HG03175 (cell line): ENCODE data around the gene PRM1.
A peak's percentile ranks its signal among the peaks of the same experiment; 100 is the strongest.

ENCODE experiments used
- ATAC-seq: cut with Tn5 transposase; IDR thresholded peaks from one replicate; pipeline ENCODE4 v1.9.1; 2021; ENCODE audit warnings: mild to moderate bottlenecking, moderate library complexity; ENCODE audit not compliant: unreplicated experiment

PRM1 gene

DNA sequence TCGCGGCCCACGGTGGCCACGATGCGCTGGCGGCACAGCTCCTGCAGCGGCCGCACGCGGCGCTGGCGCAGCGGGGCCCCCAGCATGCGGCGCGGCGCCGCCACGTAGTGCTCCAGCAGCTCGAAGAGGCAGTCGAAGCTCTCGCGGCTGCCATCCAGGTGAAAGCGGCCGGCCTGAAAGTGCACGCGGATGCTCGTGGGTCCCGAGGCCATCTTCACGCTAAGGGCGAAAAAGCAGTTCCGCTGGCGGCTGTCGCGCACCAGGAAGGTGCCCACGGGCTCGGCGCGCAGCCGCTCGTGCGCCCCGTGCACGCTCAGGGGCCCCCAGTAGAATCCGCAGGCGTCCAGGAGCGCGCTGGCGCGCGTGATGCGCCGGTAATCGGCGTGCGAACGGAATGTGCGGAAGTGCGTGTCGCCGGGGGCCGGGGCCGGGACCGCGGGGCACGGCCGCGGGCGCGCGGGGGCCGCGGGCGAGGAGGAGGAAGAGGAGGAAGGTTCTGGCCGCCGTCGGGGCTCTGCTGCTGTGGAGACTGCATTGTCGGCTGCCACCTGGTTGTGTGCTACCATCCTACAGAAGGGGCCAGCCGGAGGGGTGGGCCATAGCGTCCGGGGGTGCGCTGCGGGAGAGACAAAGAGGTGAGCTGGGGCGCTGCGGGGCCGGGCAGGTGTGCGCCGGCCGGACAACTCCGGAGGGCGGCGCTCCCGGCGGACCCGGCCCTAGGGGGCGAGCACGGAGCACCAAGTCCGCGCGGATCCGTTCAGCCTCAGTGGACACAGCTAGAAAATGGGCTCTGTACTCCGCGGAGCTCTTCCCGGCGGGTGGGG is 26.0 kb downstream of the PRM1 start:
- ATAC-seq, result peak; percentile 6

DNA sequence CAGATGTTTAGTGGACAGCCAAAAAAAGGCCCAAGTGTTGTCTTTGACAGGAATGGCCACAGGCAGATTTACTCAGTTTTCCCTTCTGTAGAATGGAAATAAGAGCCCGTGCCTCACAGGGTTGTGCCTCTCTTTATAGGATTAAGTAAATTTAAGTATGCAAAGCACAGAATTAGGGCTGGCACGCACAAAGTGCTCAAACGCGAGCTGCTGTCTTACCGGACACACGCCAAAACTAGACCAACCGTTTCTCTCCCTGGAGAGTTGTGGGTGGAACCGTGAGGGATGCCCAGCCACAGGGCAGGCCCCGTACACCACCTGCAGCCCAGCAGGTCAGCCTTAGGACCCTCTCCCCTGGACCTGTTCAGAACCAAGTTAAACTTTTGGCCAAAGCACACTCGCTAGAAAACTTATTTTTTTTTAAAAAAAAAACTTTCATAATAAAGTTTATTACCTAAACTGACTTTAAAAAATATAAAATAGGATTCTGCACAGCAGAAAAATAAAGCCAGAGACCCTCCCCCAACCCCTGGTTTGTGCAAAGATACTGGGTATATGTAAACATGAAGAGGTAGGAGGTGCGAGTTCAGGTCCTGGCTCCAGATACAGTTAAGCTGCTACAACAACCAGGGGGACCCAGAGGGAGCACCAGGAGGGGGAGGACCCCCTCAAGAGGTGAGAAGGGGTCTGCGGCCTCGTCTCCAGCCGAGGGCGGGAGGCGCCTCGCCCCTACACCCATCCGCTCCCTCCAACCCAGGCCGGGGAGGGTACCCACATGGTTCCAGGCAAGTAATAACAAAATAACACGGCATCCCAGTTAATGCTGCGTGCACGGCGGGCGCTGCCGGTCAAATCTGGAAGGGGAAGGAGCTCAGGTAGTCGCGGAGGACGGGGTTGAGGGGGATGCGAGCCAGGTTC is 26.9 kb downstream of the PRM1 start:
- no peak for ATAC-seq

DNA sequence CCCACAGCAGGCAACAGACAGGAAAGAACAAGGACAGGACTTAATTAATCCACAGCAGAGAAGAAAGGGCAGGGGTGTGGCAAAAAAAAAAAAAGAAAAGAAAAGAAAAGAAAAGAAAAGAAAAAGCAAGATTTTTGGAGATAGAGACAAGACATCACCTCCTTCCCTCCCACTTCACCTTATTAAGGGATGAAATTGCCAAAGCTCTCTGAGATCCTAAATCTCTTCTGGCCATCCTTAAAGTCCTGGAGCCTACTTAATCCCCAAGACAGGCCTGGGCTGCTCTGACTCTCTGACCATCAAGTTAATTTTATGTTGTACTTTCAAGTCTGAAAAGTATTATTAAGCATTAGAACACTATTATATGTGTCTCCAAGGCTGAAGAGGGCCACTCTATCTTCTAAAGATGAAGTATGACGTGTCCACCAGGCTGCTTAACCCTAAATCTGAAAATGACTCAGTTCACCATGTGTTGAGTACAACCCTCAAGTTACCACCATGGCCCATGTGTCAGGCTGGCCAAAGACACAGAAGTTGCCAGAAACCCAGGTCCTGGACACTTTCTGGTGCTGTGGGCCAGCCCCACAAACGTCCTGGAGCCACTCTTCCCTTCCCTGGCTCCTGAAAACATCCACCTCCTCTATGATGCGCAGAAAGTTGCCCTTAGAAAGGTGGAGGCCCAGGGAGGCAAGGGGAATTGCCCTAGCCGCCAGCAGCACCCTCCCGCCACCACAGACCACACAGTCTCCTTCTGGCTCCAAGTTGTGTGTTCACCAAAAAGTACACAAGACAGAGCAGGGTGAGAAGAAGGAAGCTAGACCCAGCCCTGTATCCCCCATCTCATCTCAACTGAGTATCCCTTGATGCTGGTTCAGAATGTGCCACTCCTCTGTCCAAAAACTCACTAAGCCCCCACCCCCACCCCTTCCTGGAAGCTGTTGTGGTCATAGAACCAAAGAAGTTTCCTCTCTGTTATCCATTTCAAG is 27.8 kb downstream of the PRM1 start:
- no peak for ATAC-seq

DNA sequence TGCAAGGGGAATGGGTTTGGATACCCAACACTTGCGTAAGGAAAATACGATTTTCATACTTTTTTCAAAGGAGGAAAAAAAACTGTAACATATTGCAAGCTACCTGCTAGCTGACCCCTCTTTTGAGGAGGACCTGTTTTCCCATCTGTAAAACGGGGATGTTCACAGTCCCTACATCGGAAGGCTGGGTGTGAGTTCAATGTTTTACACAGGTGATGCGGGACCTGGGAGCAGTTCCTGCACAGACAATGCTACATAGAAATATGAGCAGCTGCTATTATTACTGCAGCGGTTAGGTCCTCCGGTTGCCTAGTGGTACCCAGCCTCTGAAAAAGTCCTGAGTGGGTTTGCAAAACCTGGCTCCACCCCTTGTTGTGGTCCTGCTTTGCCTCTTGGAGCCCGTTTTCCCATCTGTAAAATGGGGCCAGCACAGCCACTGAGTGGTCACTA is 28.6 kb downstream of the PRM1 start:
- no peak for ATAC-seq

DNA sequence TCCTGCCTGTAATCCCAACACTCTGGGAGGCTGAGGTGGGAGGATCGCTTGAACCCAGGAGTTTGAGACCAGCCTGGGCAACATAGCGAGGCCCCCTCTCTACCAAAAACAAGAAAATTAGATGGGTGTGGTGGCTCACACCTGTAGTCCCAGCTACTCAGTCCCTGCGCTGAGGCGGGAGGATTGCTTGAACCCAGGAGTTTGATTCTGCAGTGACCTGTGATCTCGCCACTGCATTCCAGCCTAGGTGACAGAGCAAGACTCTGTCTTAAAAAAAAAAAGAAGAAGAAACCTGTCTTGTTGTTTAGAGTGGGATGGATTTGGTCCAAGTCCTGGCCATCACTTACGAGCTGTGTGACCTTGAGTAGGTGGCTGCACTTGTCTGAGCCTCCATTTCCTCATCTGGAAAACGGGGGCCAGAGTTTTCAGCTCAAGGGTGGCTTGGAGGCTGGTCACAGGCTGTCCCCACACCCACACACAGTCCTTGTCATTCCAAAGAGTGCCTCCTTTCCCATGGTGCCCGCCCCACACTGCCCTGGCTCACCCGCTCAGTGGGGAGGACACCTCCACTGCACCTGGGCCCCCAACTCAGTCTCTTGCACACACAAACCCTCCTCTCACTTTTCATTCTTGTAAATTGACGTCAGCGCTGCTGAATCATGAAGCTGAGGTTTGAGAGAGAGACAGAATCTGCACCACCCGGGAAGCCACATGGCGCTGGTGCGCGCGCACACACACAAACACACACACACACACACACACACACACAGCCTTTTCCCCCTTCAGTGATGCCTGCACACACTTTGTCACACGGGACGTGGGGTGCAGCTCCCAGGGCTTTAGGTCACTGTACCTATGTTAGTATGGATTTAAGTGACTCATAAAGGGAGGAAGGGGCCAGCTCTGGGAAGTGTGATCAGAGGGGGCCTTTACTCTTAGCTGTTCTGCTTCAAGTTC is 29.3 kb downstream of the PRM1 start:
- ATAC-seq, result no peak

DNA sequence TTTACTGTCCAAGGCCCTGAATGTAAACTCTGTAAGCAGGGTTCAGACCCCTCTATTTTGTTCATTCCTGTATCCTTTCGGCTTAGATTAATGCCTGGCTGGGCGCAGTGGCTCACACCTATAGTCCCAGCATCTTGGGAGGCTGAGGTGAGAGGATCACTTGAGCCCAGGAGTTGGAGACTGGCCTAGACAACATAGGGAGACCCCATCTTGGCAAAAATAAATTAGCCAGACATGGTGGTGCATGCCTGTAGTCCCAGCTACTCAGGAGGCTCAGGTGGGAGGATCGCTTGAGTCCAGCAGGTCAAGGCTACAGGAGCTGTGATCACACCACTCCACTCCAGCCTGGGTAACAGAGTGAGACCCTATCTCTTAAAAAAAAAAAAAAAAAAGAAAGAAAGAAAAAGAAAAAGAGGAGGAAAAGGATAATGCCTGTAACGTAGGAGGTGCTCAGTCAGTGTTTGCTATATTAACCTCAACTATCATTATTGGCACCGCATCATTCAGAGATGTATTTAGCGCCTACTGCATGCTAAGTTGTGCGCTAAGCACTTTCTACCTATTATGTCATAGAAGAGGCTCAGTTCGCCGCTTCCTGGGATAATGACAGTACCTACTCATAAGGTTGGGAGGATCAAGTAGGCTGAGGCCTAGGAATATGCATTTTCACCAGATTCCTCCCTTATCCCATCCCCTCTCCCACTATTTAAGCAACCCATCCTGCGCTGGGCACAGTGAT is 30.2 kb downstream of the PRM1 start:
- no peak for ATAC-seq

DNA sequence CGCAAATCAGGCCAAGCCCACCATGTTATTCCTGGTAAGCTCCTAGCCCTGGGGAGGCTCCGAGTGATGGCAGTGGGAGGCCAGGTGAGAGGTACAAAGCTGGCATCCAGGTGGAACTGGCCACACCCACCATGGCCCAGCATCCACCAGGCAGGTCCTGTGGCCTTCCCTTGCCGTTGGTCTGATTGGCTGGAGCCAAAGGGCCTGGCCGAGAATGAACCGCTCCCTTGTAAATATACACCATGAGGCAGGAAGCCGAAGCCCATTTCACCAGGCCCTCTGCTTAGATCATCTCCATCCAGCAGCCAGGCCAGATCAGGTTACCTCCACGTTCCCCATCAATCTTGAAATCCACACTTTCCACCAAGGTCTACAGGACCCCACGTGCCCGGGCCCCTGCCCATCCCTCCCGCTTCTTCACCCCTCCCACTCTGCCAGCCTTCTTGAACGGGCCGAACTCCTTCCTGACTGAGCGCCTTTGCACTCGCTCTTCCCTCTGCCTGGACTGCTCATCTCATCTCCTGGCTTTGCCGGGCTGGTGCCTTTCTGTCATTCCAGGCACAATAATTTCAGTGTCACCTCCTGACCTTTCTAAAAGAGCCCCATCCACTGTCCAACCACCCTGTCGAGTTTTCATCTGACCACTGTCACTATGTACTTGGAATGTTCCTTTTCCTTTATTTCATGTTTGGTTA is 30.9 kb downstream of the PRM1 start:
- no peak for ATAC-seq

DNA sequence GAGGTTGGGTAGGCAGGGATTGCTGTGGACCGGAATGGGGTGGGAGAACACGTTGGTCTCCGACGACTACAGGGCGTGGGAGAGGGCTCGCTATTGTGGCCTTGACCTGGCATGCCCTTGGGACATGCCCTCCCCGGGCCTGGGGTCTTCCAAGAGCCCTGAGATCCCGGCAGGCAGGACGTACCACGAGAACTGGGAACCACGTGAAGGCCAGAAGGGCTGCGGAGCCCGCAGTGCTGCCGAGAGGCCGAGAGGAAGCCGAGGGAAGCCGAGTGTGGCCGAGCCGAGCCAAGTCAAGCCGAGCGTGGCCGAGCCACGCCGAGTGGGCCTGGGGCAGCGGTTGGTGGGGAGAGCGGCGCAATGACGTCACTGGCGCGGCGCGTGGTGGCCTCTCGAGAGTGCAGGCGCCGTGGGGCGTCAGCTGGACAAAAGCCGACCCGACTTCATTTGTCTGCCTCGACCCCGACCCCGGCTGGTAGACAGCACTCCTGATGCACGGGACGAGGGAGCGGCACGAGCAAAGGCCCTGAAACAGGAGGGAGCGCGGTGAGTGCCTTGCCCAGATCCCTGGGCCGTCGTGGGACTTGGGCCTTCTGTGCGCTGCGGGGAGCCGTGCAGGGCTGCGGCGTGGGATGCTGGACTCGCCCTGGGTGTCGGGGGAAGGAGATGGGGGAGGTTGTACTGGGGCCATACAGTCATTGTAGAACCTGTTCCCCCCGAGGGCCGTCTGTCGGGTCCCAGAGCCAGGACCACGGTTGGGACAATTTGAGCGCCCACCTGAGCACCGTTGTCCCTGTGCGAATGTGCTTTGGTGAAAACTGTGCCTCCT is 31.7 kb downstream of the PRM1 start:
- no peak for ATAC-seq

DNA sequence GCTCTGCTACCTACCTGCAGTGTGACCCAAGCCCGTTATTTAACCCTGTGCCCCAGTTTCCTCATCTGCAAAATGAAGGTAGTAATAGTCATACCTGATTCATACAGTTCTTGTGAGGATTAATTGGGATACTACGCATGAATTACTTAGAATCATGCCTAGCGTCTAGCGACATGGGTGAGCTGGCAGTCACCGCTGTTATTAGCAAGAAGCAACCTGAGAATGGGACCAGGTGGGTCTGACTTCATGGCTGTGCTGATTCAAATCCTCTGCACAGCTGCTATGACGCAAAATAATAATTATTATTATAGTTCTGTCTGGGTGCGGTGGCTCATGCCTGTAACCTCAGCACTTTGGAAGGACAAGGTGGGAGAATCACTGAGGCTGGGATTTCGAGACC is 33.0 kb downstream of the PRM1 start:
- ATAC-seq, result no peak

DNA sequence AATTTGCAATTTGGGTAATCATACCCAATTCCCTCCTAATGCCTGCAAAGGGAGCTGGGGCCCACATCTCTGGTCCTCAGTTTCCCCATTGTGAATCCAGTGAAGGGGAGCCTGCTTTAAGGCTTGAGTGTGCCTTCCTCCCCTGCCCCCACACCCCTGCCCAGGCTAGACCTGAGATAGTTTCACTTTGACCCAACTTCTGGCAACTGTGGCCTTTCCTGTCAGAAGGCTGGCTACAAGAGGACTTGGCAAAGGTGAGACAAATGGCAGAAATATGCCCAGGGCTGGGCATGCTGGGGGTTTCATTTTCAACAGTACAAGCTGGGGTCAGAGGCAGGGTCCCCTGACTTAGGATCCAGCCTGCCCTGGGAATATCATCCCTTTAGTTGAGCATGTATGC is 35.1 kb downstream of the PRM1 start:
- ATAC-seq, result no peak

DNA sequence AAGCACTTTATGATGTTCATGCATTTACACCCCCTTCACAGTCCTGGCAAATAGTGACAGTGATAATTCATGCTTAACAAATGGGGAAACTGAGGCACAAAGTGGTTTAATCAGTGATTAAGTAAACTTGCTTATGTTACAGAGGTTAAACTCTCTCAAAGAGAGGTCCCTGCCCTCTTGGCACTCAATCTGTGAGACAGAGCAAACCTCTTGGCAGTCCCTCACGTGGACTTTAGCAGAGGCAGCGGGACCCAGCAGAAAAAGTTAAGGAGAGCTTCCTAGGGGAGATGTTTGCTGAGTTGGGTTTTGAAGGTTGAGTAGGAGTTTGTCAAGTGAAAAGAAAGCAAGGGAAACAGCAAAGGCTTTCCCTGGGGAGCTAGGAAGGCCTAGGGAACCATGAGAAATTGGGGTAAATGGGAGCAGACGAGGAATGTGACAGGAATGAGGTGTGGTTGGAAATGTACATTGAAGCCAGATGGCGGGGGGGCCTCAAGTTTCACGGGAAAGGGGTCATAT is 35.9 kb downstream of the PRM1 start:
- ATAC-seq, result no peak

DNA sequence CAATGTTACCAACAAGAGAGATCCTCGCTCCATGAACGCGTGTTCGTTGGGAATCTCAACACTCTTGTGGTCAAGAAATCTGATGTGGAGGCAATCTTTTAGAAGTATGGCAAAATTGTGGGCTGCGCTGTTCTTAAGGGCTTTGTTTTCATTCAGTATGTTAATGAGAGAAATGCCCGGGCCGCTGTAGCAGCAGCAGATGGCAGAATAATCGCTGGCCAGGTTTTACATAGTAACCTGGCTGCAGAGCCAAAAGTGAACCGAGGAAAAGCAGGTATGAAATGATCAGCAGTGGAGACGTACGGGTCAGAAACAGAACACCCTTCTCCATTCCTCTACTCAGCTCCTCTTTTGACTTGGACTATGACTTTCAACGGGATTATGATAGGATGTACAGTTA is 38.5 kb downstream of the PRM1 start:
- ATAC-seq, result no peak

DNA sequence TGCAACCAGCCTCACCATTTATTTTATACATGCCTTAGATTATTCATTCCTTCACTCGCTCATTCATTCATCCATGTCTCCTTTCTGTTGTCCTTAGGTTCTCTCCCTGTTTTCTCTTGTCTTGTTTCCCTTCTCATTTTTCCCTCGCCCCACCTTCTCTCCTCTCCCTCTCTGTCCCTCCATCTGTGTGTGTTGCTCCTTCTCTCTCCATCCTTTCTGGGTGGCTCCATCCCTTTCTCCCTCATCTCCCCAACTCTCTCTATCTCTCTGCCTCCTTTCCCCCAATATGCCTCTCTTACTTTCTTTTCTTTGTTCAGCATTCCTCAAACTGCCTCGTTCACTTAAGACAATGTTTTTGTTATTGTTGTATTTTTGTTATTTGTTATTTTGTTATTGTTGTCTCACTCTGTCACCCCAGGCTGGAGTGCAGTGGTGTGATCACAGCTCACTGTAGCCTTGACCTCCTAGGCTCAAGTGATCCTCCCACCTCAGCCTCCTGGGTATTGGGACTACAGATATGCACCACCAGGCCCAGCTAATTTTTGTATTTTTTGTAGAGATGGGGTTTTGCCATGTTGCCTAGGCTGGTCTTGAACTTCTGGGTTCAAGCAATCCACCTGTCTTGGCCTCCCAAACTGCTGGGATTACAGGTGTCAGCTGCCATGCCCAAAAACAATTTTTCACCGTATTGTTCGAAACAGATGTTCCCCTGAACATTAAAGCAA is 39.5 kb downstream of the PRM1 start:
- ATAC-seq, result no peak

DNA sequence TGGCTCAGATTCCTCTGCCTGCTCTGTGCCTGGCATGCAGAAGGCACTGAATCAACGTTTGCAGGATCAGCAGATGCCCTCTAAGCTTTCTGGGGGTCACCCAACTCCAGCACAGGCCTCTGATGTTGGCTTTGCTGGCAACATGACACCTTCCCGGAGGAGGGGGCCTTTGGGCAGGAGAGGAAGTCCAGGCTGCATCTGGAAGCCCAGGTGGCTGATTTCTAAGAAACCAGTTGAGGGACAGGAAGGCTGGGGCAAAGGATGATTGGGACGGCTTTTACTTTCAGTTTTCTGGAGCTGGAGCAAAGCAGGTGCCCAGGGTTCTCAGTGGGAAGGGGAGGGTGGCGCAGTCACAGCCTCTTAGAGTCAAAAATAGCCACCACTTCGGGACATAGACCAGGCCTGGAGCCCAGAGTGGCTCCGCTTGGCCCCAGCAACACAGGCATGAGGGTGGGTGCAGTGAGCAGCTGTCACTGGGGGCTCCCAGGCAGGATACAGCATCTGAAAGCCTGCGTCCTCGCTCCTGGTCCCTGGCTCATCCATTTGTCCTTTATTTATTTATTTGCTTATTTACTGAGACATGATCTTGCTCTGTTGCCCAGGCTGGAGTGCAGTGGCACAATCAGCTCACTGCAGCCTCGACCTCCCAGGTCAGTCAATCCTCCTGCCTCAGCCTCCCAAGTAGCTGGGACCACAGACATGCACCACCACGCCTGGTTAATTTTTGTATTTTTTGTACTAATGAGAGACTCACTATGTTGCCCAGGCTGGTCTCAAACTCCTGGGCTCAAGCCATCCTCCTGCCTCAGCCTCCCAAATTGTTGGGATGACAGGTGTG is 40.3 kb downstream of the PRM1 start:
- ATAC-seq, result no peak
